NCI-H82 (cell line): Measurements from ENCODE around the gene KNTC1.
A peak's percentile ranks its signal among the peaks of the same experiment; 100 is the strongest.
"Not testable (repeated sequence)": the region's sequence is repeated elsewhere in the genome, so short reads cannot be mapped to it uniquely, and the experiment has no call there.

Source experiments
- DNase-seq: peaks from one replicate; lab custom pipeline; 2025; lab: John Stamatoyannopoulos, UW

Gene KNTC1

DNA sequence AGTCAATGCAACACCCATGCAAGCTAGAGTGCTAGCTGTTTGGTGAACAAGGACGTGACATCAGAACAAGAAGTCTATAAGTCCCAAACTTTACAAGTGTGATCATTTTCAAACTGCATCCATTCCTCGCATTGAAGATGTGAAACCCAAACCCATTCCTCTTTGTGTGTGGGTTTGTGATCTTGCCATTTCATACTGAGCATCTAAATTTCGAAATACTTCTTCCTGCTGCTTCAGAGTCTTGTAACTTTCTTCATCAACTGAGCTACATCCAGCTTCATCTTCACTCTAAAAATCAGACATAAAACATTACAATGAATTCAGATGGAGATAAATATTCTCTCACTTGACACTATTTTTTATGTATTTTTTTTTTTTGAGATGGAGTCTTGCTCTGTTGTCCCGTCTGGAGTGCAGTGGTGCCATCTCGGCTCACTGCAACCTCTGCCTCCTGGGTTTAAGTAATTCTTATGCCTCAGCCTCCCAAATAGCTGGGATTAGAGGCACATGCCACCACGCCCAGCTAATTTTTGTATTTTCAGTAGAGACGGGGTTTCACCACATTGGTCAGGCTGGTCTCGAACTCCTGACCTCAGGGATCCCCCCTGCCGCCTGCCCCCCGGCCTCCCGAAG lies 21.5 kb upstream of the KNTC1 start:
- no peak for DNase-seq

DNA sequence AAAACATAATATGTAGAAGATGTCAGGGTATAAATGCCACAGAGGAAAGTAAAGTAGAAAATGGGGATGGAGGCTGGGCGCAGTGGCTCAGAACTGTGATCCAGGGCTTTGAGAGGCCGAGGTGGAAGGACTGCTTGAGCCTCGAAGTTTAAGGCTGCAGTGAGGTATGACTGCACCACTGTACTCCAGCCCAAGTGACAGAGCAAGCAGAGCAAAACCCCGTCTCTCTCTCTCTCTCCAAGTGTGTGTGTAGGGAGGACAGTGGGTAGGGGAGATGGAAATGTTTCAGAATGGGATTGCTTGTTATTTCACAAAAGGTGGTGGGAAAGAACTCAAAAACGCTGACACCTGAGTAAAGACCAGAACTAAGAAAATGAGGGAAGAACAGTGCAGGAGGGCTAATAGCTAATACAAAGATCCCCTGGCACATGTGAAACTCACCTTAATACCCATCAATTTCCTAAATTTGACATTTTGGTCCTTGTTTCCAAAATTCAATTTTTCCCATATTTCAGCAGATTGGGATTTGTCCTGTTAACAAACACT lies 20.6 kb upstream of the KNTC1 start:
- no peak for DNase-seq

DNA sequence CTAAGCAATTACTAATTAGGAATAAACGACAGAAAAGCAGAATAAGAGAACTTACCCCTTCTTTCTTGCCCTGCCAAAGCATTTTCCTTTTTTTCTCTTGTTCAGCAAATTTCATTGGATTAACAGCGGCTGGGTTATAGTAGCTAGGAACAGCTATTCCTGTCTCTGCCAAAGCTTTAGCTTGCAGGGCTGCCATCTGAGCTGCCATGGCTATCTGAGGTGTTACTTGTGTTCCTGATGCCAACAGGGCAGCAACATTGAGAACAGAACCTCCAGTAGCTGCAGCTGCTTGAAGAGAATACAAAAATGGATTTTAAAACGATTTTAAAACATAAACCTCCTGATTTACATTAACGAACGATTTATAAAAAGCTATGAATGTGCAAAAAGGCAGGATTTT lies 18.9 kb upstream of the KNTC1 start:
- no peak for DNase-seq

DNA sequence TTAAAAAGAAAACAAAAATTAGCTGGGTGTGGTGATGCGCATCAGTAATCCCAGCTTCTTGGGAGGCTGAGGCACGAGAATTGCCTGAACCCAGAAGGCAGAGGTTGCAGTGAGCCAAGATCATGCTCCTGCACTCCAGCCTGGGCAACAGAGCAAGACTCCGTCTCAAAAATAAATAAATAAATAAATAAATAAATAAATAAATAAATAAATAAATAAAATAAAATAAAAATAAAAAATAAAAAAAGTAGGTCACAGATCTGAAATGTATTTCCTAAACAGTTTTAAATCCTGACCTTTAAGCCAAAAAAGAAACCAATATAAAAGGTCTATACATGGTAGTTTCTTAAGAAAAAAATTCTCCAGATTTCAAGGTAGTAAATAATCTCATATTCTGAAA lies 14.0 kb upstream of the KNTC1 start:
- DNase-seq: not testable (repeated sequence)

DNA sequence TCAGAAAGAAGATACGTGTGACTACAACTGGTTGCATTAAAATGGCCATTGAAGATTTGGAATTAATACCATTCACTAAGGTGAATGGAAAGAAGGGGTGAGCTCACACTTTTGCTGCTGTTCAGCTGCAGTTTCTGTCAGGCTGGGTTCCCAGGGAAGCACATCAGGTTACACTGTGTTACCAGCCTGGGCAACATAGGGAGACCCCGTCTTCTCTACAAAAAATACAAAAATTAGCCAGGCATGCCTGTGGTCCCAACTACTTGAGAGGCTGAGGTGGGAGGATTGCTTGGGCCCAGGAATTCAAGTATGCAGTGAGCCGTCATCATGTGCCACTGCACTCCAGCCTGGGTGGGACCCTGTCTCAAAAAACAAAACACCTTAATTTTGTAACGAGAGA lies 13.4 kb upstream of the KNTC1 start:
- DNase-seq: no peak

DNA sequence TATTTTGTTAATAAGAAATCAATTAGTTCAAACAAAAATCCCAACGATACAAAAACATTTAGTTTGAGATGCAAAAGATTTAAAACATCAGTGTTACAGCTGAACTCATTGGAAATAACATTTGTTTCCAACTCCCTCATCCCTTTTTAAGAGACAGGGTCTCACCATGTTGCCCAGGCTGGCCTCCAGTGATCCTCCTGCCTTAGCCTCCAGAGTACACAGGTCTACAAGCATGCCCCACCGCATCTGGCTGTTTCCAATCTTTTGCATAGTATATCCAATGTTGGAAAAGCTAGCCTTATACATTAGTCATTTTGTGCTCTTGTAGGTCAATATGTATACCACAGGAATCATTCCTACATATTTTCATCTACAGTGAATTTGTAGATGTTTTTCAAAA lies 11.8 kb upstream of the KNTC1 start:
- no peak for DNase-seq

DNA sequence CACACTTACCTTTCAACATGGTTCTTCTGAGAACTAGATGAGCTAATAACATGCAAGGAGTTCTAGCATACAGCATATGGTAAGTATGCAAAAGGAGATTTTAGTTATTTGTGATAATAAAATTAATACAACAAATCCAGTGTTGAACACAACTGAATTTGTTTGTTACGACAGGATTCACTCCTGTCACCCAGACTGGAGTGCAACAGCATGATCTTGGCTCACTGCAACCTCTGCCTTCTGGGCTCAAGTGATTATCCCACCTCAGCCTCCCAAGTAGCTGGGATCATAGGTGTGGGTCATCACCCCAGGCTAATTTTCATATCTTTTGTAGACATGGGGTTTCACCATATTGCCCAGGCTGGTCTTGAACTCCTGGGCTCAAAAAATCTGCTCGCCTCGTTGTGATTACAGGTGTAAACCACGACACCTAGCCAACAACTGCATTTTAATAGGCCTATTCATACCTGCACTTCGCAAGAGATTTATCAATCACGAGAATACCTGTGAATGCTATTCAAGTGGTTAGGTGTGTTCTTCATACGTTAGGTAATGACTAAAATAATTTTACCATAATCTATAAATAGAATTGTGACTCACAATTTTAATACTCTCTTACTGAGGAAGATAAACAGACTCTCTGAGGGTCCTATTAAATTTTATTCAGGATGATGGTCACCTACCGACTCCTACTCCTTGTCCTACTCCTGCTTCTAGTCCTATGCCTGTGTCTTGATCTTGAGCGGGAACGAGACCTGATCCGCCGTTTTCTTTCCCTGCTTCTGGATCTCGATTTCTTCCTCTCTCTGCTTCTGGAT lies 10.3 kb upstream of the KNTC1 start:
- DNase-seq: no peak

DNA sequence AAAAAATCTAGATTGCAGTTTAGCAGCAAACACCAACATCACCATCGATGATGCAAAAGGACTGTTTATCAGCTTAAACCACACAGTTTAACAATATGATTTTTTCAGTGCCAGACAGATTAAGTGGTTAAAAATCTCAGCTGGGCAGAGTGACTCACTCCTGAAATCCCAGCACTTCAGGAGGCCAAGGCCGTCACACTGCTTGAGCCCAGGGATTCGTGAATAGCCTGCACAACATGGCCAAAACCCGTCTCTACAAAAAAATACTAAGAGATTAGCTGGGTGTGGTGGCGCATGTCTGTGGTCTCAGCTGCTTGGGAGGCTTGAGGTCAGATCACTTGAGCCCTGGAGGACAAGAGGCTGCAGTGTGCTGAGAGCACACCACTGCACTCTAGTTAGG lies 9.2 kb upstream of the KNTC1 start:
- DNase-seq: no peak

DNA sequence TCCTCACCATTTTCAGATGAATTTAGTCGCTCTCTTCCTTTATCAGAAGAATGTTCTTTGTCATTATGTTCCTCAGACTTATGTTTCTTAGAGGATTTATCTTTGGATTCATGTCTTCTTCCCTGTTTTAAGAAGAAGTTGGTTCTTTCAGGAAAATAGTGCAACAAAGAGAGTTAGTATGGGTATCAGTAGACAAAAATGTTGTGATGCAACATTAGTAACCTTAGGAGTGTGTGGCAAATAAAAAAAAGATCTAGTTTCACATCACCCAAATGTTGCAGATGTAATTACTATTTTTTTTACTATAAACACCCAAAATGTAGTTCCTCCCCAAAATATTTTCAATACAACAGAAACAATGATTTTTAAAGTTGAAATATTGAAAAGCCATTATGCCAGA lies 8.1 kb upstream of the KNTC1 start:
- no peak for DNase-seq

DNA sequence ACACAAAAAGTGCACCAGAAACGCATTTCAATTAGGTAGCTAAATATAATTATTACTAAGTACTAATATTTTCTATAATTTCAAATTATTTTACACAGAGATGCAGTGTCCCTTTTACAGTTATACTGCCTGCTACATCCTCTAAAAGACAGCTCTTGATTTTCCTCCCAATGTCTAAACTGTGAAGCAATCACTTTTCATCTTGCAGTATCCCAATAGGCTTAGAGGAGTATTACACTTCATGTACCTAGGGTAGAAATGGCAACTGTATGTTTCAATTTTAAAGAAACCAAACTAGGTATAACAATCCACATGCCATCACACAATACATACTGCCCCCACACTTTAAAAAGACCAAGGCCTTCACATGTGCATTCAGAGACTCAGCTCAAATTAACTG lies 7.6 kb upstream of the KNTC1 start:
- no peak for DNase-seq

DNA sequence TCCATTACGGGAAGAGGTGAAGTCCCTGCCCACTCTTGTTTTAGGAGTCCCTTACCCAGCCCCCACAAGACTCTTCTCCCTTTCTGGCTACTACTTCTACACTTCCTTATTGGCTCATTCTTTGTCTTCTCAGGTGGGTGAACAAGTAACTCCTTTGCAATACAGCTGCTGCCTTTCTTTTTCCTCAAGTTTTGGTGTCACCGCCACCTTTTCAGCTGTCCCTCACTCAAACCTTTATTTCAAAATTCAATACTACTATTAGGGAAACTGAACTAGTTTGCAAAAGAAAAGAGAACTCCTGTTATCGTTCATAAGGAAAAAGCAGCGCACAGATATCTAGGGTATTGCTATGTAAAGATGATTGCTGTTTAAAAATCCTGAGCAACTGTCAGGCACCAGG lies 6.4 kb upstream of the KNTC1 start:
- no peak for DNase-seq

DNA sequence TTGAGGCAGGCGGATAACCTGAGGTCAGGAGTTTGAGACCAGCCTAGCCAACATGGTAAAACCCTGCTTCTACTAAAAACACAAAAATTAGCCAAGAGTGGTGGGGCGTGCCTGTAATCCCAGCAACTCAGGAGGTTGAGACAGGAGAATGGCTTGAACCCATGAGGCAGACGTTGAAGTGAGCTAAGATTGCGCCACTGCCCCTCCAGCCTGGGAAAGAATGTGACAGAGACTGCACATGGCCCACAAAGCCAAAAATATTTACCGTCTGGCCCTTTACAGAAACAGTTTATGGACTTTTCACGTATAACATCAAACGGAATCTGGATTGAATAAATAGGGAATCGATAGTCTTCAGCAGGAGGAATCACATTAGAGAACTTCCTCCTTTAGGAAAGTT lies 3.8 kb upstream of the KNTC1 start:
- DNase-seq: no peak

DNA sequence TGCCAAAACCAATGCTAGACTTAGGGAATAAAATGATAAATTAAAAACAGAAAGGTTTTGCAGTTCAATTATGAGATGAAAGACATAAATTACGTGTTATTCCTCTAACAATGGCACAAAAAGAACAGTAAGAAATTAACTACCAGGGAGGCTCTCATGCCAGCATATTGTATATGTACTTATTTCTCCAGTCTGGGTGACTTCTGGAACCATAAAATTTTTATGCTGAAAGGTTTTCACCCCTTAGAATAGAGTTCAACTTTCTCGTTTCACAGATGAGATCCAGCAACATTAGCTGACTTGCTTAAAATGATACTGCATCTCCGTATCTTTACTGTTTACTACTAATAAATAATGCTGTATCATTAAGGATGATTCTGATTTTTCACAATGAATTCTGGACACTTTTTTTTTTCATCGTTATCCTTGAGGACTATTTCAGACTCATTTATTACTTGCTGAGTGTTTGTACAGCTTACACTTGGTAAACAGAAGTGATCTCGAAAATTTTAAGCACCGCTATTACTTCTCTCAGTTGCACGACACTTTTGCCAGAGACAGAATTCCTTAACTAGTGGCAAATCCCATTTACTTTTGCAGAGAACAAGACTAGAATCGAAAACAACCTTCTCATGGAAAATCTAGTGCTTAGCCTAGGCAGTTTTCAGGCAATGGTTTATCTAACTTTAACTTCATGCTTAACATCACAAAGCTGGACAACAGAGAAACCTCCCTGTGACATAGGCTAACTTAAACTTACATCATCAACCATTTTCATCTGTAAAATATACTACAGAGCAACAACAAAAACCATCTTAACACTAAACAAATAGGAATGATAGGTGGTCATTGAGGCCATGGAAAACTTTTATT lies 3.0 kb upstream of the KNTC1 start:
- DNase-seq: no peak

DNA sequence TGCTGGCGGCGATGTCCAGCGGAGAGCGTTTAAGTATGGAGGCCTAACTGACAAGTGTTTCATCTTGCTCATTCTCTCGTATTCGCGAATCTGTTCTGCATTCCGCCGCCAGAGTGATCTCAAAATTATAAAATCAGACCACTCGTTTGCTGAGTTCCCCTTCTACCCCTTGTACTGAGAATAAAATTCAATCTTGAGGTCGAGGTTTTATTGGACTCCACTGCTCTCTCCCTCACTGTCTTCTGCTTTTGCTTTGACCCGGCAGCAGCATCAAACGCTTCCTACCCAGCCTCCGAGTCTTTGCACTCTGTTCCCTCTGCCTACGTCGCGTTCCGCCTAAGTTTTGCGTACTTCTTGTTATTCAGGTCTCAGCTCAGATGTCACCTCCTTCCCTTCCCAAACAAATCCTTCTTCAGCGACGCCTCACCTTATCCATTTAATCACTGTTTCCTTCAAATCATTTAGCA lies 462 bp downstream of the KNTC1 start:
- peak; percentile 53 for DNase-seq

DNA sequence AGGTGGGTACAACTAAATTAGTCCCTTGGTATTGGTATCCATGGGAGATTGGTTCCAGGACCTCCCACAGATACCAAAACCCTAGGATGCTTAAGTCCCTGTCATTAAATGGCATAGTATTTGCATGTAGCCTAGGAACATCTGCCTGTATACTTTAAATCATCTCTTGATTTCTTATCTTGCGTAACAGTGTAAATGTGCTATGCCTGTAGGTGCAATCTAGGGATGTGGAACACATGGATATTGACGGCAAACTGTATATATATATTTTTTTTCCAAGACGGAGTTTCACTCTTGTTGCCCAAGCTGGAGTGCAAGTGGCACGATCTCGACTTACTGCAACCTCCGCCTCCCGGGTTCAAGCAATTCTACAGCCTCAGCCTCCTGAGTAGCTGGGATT lies 1.5 kb downstream of the KNTC1 start:
- no peak for DNase-seq

DNA sequence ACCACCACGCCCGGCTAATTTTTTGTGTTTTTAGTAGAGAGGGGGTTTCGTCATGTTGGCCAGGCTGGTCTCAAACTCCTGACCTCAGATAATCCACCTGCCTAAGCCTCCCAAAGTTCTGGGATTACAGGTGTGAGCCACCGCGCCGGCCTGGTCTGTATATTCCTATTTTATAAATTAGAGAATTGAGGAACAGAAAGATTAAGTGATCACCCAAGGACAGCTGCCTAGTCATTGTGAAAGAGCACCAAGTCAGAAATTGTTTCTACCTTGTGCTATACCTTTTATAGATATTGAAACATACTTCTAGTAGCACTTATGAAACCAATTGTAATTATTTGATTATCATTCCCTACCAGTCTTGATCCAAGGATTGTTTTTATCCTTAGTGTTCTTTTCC lies 1.9 kb downstream of the KNTC1 start:
- DNase-seq: no peak

DNA sequence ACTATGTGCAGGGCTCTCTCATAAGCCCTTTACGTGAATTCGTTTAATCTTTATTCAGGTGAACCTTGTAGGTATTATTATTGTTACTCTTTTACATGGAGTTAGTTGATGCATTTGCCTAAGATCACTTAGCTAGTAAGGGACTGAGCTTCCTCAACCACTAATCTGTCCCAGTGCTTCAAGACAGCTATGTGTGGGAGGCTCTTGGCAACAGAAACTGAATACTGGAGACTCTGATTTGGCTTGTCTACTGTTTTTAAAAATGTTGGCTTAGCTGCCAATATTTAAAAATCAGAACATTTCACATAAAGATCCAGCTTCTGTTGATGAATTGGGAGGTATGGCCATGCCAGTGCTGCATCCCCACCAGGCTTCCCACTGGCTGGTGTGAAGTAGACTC lies 6.8 kb downstream of the KNTC1 start:
- no peak for DNase-seq

DNA sequence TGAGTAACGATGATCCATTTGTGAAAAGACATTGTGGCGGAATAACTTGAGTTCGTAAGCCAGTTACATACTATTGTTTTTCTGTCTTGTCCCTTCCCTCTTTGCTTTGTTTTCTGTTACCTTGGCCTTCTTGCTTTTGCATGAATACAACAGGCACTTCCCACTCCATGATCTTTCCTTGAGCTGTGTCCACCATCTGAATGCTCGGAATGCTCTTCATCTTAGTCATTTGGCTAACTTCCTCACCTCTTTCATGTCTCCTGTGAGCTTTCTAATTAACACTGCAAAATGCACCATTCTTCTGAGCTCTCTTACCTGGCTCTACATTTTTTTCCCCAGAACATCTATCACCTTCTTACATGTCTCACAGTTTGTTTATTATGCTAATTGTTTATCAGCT lies 10.0 kb downstream of the KNTC1 start:
- no peak for DNase-seq

DNA sequence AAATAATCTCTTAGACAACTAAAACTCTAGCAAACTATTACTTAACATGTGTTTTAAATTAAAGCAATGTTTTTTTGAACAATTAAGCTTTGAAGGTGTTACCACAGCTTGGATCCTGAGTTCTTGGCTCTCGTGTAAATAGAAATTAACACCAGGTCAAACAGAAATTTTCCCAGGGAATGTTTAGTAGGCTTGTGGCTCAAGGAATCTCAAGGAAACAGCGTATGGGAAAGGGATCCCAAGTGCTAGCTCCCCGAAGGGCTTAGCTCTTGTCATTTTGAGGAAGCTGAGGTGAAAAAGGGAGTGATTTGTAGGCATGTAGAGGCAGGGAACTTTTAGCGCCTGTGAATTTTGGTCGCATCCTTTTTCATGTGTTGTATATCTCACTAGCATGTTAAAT lies 11.4 kb downstream of the KNTC1 start:
- DNase-seq: no peak

DNA sequence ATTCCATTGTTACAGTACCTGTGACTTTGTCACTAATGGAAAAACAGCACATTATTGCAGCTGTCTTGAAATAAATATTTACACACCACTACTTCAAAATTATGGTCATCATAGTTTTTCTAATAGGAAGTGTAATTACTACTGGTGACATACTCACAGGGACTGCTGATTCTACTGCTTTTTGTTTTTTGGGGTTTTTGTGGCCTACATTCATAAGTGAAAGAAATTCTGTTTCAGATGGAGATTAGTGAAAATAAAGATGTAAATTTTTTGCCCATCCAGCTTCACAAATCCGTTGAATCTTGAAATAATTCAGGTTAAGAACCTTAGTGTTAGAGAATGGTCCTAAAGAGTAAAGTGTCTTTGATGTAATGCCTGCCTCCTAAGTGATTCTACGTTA lies 17.5 kb downstream of the KNTC1 start:
- DNase-seq: no peak

DNA sequence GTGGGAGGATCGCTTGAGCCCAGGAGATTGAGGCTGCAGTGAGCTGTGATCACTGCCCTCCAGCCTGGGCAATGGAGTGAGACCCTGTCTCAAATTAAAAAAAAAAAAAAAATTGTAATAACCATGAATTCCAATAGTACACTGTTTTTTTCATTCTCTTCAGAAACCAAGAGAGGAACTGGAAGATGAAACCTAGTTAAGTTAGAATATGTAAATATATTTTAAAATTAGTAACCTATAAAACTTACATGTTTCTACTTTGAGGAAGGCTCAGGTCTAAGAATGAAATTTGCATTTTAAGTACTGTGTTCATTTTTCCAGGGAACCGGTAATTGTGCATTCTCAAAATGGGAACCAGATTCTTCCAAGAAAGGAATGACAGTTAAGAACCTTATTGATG lies 18.8 kb downstream of the KNTC1 start:
- DNase-seq: no peak

DNA sequence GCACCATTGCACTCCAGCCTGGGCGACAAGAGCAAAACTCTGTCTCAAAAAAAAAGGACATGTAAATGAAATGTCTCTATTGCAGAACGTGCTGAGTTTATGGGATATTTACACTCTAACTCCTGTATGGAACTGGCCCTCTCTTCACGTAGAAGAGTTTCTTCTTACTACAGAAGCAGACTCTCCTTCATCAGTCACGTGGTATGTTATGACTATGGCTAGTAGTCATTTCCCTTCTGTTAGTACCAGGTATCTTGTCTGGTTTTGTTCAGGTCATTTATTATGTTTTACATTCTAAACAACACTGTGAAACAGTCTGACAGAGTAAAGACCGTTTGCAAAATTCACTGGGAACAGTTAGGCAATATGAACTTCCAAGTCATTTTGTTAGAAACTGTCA lies 20.3 kb downstream of the KNTC1 start:
- DNase-seq: no peak
